ENCODE results near the gene METTL22.

Gene METTL22

GRCh38 chr16:8644211-8645140 is 23.0 kb downstream of the METTL22 start:
- Histone ChIP-seq H3K27me3 (ENCODE audit: insufficient read depth, low read length, poor library complexity) (no peaks in the 10 kb centered on the region), H3K4me2 (ENCODE audit: insufficient read depth, low read length) (no peak overlapping the region), H3K27ac (ENCODE audit: low read length) (no peak overlapping the region), H3K4me3 (ENCODE audit: low read depth in 1 of 2, low read length in 2 of 2) (no peak overlapping the region), H3K9ac (ENCODE audit: low read depth, low read length) (no peak overlapping the region), H3K36me3 (ENCODE audit: insufficient read depth, low read length) (peaks cover 84% of the 10 kb centered on the region), H3K79me2 (ENCODE audit: insufficient read depth, low read length) (no peaks in the 10 kb centered on the region), H3K9me3 (ENCODE audit: insufficient read depth, low read length, severe bottlenecking) (no peaks in the 10 kb centered on the region), H3K4me1 (ENCODE audit: insufficient read depth, low read length) (no peaks in the 10 kb centered on the region), H2AFZ (ENCODE audit: low read depth, low read length) (no peak overlapping the region), H4K20me1 (ENCODE audit: insufficient read depth, low read length) (no peaks in the 10 kb centered on the region; the same call in 1 of the 2 replicates)
- DNase-seq, result no peak
- no peak for TF ChIP-seq EZH2 (IDR thresholded peaks at IDR 0.05; ENCODE audit: borderline replicate concordance, low read depth, low read length, severe bottlenecking)
- no peak for TF ChIP-seq CTCF (IDR thresholded peaks at IDR 0.05; ENCODE audit: borderline replicate concordance, extremely low read depth, low read length, poor library complexity, severe bottlenecking)
- ATAC-seq (ENCODE audit: insufficient read depth, low read depth), result peak; percentile 64

GRCh38 chr16:8645141-8645521 is 23.6 kb downstream of the METTL22 start:
- H3K27ac ChIP-seq (ENCODE audit: low read length), result no peak overlapping the region
- no peaks in the 10 kb centered on the region for H3K27me3 ChIP-seq (ENCODE audit: insufficient read depth, low read length, poor library complexity)
- H3K36me3 ChIP-seq (ENCODE audit: insufficient read depth, low read length), result peaks cover 78% of the 10 kb centered on the region
- no peak overlapping the region for H2AFZ ChIP-seq (ENCODE audit: low read depth, low read length)
- no peak overlapping the region for H3K9ac ChIP-seq (ENCODE audit: low read depth, low read length)
- H3K9me3 ChIP-seq (ENCODE audit: insufficient read depth, low read length, severe bottlenecking), result no peaks in the 10 kb centered on the region
- H3K4me1 ChIP-seq (ENCODE audit: insufficient read depth, low read length), result no peaks in the 10 kb centered on the region
- DNase-seq (no peak), ATAC-seq (ENCODE audit: insufficient read depth, low read depth) (no peak)
- H4K20me1 ChIP-seq (ENCODE audit: insufficient read depth, low read length), result no peaks in the 10 kb centered on the region
- no peak overlapping the region for H3K4me2 ChIP-seq (ENCODE audit: insufficient read depth, low read length)
- no peaks in the 10 kb centered on the region for H3K79me2 ChIP-seq (ENCODE audit: insufficient read depth, low read length)
- H3K4me3 ChIP-seq (ENCODE audit: low read depth in 1 of 2, low read length in 2 of 2), result no peak overlapping the region
- TF ChIP-seq CTCF (IDR thresholded peaks at IDR 0.05; ENCODE audit: borderline replicate concordance, extremely low read depth, low read length, poor library complexity, severe bottlenecking), result no peak
- TF ChIP-seq EZH2 (IDR thresholded peaks at IDR 0.05; ENCODE audit: borderline replicate concordance, low read depth, low read length, severe bottlenecking), result no peak

- H3K36me3 ChIP-seq (ENCODE audit: insufficient read depth, low read length), result peaks cover 75% of the 10 kb centered on the region
- H2AFZ ChIP-seq (ENCODE audit: low read depth, low read length), result no peak overlapping the region
- ATAC-seq (ENCODE audit: insufficient read depth, low read depth) (no peak), DNase-seq (no peak)
- H4K20me1 ChIP-seq (ENCODE audit: insufficient read depth, low read length), result no peaks in the 10 kb centered on the region
- no peak overlapping the region for H3K27ac ChIP-seq (ENCODE audit: low read length)
- H3K27me3 ChIP-seq (ENCODE audit: insufficient read depth, low read length, poor library complexity), result no peaks in the 10 kb centered on the region
- H3K4me2 ChIP-seq (ENCODE audit: insufficient read depth, low read length), result no peak overlapping the region
- H3K9ac ChIP-seq (ENCODE audit: low read depth, low read length), result no peak overlapping the region
- H3K4me1 ChIP-seq (ENCODE audit: insufficient read depth, low read length), result no peaks in the 10 kb centered on the region
- H3K79me2 ChIP-seq (ENCODE audit: insufficient read depth, low read length), result no peaks in the 10 kb centered on the region
- TF ChIP-seq EZH2 (IDR thresholded peaks at IDR 0.05; ENCODE audit: borderline replicate concordance, low read depth, low read length, severe bottlenecking) (no peak), CTCF (IDR thresholded peaks at IDR 0.05; ENCODE audit: borderline replicate concordance, extremely low read depth, low read length, poor library complexity, severe bottlenecking) (no peak)
- no peaks in the 10 kb centered on the region for H3K9me3 ChIP-seq (ENCODE audit: insufficient read depth, low read length, severe bottlenecking)
- H3K4me3 ChIP-seq (ENCODE audit: low read depth in 1 of 2, low read length in 2 of 2), result no peak overlapping the region
These were observed 24.3 kb downstream of the METTL22 start for GRCh38 chr16:8645831-8646230.

All from DND-41 (cell line).